ENCODE measurements around the gene RSPH3.

RSPH3 gene

DNA sequence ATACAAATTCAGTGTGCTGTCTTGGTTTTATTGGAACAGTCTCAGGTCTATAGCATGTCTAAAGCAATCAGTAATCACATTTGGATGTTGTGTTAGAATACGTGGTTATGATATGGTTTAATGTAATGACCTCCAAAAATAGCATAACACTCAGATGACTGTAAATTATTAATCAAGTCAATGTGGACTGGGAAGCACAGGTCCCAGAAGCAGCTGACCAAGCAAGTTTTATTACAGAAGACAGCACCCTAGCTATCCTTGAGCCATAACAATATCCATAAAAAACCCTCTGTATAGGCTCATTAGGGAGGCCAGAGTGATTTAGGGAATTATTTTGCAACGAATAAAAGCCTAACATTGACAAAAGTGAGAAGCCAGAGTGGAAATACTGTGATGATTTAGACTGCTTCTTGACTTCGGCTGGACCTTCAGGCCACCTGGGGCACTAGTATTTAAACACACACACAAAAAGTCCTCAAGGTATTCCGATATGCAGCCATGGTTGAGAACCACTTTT lies 66.9 kb downstream of the RSPH3 start:
- DNase-seq (ENCODE audit: low read depth), result no peak

GRCh38 chr6:158928068-158928467 lies 71.9 kb downstream of the RSPH3 start:
- no peak for DNase-seq (ENCODE audit: low read depth)

- DNase-seq (ENCODE audit: low read depth), result peak; percentile 47
Measured at GRCh38 chr6:158926414-158926813, 73.6 kb downstream of the RSPH3 start.

DNA sequence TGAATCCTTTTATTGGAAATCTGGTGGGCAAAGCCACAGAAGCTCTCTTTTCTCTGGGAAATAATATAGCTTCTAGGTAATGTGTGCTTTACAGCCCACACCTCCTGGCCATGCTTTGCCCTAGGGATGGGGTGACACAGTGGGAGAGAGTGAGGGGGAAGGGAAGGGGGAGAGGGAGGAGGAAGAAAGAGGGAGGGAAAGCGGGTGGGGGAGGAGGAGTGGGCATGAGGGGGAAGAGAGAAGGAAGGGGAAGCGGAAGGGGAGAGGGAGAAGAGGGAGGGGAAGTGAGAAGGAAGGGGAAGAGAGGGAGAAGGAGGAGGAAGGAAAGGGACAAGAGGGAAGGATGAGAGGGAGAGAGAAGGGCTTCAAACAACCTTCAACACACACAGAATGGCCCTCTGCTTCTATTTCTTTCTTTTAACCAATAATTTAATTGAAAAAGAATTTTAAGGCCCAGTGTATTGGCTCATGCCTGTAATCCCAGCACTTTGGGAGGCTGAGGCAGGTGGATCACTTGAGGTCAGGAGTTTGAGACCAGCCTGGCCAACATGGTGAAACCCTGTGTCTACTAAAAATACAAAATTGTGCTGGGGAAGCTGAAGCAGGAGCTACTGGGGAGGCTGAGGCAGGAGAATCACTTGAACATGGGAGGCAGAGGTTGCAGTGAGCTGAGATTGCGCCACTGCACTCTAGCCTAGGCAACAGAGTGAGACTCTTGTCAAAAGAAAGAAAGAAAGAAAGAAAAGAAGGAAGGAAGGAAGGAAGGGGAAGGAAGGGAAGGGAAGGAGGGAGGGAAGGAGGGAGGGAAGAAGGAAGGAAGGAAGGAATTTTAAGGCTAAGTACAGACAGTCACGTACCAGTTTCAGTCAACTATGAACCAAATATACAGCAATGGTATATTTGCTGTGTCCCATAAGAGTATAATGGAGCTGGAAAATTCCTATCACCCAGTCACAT lies 75.2 kb downstream of the RSPH3 start:
- DNase-seq (ENCODE audit: low read depth), result no peak

DNA sequence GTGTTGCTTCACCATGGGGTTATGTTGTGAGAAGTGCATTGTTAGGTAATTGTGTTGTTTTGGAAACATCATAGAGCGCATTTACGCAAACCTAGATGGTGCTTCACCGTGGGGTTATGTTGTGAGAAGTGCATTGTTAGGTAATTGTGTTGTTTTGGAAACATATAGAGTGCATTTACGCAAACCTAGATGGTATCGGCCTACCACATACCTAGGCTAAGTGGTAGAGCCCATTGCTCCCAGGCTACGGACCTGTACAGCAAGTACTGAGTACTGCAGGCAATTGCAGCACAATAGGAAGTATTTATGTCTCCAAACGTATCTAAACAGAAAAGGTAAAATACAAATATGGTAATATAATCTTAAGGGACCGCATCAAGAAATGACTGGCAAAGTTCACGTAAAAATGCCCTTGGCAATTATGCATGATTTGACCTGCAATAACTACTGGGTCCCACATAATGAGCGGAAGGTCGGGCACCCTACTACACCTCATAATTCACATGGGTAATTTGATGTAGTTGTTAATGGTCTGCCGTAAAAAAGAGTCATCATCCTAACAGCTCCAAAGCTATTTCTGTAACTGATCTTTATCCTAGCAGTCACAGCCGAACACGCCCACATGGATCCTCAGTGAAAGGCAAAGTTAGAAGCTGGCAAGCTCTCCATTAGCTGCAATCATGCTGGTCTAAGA lies 76.0 kb downstream of the RSPH3 start:
- DNase-seq (ENCODE audit: low read depth), result no peak
